Left colon (tissue), 2 donors: Measurements from ENCODE around the gene GALNT18. TPM values are rescaled to one million over a fixed set of nuclear protein-coding genes. Genes with fewer than 3 reads are reported as not detected.

Source experiments
- ATAC-seq: fragments of 200-7000 bp; cut with Tn5 transposase; one replicate; pipeline ENCODE4 v1.9.1; 2020; ENCODE audit warnings: mild to moderate bottlenecking, moderate library complexity
- DNase-seq, 2 donors: peaks; one replicate each; pipeline ENCODE4 v3.0.0-alpha.2; 2020
- intact Hi-C, 2 donors: fragments of 100-400 bp; cut with DNase I in 1 of 2; cut with micrococcal nuclease in 1 of 2; formaldehyde crosslinking; loops; one replicate each; pipeline versions ENCODE4 v1.11.2 to v1.14.0; 2022; cut with DNase I, micrococcal nuclease
- total RNA-seq, 2 donors: library from RNA; stranded (reverse); fragmentation: NEBNext Ultra II Directional; extraction: Animal tissue kit (Norgen Biotek cat#: 25700); gene quantifications; one replicate each; pipeline ENCODE4 v1.2.1, GENCODE V29; 2021
- donor health status: DM: no; HTN: no; CAD: no.
- donor health status: DM: yes; HTN: yes; CAD: no.

Gene GALNT18
- total RNA-seq, 2 donors from 2014 or later, result 3.6 to 5.9 TPM

DNA sequence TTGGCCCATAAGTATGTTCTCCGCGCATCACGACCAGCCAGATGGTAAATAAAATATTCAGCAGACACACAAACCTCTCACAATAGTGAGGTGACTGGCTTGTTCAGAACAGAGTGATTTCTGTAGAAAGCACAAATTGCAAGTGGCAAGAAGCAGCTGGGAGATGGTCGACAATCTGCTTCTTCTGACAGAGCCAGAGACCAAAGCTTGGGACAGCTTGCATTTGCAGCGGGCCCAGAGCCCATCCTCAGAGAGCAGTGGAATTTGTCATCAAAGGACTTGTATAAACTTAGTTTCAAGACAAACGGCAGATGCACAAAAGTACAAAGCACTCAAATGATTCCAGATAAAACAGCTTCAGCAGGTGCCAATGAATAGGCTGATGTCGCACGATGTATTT, 7.6 kb upstream of the GALNT18 start:
- DNase-seq (no peak), ATAC-seq (no peak)
- intact Hi-C loops, result no loop called here

DNA sequence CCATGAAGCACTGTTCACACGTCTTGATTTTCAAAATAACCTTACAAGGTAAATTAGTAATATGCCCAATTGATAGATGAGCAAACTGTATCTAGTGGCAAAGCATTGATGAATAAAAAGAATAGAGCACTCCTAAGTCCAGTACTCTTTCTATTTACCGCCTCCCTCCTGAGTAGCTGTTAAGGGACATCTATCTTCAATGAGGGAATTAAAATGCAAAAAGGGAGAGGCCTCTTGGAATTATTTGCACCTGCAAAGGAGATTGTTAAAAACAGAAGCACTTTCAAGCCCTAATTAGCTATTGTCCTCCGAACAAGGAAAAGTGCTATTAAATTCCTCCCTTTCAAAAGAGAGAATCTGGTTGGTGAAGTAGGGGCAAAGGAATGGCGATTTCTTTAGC, 6.8 kb upstream of the GALNT18 start:
- no peak for DNase-seq
- ATAC-seq, result no peak
- intact Hi-C loops, result no loop called here

DNA sequence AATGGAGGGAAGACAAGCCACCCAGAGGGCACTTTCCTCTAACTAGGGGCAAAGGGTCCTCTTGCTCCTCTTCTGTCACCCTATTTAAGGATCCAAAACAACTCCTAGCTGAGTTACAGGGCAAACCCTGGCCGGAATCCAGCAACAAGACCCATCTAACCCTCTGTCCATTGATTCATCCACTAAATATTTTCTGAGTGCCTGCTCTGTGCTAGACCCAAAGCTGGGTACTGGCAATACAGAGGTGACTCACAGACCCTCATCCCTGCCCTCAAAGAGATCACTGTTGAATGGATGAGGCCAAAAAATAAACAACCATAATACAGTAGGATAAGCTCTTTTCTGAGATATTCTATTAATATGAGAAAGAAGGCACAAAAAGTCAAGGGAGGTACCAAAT, 4.3 kb upstream of the GALNT18 start:
- intact Hi-C loops, result no loop called here
- no peak for DNase-seq
- ATAC-seq, result no peak

DNA sequence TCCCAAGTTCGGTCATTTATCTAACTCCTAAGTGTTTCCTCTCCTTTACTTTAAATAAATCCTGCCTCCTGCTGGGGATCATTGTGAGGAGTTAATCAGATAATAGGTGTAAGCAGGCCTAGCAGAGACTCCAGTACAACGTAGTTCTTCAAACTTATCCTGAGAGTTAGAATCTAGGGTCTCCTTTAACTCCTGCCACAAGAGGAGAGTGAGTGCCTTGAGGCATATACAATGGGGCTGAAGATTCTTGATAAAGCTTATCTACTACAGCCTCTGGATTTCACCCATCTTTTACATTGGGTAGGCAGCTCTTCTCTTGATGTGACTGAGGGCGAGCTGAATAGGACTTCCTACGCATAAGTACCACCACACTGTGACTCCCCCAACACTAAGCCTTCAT, 3.1 kb upstream of the GALNT18 start:
- DNase-seq (no peak), ATAC-seq (no peak)
- intact Hi-C loops, result no loop called here

DNA sequence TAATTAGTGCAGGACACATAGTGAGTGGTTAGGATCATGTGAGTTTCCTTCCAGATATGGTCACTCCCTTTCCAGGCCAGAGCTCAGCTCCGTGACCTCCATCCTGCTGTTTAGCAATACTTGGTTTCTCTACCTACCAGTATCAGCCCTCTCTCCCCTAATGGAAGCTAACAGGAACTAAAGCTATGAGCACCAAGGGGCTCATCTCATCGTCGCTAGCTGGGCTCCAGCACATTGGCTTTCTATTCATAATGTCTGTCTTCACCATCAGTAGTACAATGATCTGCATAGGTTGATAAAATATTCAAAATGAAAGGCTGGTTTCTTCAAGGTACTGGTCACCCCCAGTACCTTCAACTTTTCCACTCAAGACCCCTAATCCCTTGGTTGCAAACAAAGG, 2.4 kb upstream of the GALNT18 start:
- intact Hi-C loops, result no loop called here
- DNase-seq (no peak), ATAC-seq (no peak)

DNA sequence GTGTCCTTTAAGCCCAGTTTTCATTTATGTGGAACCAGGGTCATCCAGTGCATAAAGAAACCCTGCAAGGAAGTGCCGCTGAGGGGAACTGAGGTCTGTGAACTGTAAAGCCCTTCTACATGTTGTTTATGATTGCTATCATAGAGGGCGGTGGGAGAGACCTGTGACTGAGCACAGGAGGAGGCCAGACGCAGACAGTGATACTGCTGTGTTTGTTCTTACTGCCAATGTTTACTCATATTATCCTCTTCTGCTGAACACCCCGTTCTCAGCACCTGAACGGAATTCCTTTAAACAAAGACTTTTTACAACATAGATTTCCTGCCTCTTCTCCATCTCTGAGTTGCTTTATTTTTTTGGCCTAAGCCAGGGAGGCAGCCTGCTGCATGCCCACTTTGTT, 967 bp upstream of the GALNT18 start:
- no peak for ATAC-seq
- intact Hi-C loops, result no loop called here
- peak in 1 of 2 donors; percentile 44 for DNase-seq

DNA sequence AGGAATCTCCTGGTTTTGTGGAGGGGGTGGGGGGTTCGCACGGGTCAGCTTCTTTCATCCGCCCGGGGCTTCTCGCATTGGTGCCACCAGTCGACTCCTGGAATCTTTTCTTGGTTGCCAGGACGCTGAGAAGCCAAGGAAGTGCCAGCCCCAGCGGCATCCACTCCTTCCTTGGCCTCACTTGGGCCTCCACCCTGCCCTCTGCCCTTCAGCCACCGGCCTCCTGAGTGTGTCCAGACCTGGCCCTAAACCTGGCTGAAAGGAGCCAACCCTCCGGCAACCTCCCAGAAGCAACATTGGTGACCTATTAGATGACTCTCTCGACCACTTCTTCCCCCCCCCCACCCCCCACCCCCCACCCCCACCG, 518 bp upstream of the GALNT18 start:
- intact Hi-C loops, result no loop called here
- ATAC-seq, result no peak

DNA sequence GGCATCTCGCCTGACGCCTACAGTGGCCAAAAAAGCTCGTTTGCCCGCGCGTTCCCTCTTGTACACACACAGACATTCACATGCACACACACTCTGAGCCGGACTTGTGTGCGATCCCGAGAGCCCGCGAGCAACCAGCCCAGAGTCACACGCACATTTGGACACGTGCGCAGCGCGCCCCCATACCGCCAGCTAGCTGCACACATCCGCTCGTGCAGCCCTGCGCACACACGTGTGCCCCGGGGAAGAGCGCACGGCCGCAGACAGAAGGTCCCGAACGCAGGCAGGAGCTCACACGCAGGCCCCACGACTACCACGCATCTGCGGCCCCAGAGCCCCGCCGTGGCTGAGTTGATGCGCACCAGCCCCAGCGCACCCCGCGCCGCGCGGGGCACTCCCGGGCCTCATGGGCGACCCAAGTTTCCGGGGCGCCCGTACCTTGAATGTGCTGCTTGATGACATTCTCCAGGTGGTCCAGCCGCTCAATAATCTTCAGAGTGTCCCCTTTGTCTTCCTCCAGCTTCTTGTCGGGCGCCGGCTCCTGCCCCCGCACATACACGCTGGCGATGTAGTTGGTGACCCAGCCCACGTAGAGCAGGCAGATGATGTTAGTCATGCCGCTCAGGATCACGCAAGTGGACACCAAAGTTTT, 758 bp downstream of the GALNT18 start:
- ATAC-seq (peak; percentile 15), DNase-seq (peak; percentile 34 to 39)
- intact Hi-C loops, result no loop called here

More for the DNA sequence above, 518 bp upstream of the GALNT18 start:
- no peak for DNase-seq

DNA sequence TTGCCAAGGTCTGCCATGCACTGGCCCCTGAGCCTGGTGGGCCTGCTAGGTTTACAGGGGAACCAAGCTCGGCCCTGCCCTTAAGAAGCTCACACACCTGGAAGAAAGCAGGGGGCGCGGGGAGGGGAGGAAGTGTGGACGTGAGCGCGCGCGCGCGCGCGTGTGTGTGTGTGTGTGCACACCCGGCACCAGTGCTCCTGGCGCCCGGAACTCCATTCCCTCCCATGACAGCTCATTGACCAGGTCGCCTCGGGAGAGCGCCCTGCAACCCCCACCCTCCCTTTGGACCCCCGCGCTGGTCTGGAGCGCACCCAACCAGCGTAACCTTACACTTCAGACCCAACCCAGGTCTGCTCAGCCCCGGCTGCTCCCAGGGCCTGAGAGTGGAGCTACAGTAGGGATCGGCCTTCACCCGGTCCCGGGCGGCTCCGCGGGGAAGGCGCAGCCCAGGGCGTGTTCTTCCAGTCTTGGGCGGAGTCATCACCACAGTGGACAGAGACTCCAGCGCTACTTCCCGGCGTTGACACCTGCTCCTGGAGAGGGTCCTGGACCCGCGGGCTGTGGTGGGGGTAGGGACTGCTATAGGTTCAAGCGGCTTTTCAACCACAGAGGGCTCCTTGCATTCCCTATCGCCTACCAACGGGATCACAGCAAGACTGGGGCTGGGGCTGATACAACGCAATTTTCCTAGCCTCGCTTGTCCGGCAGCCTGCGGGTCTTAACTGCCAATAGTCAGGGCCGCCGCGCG, 1.5 kb downstream of the GALNT18 start:
- peak; percentile 75 for ATAC-seq
- intact Hi-C loops, result no loop called here

DNA sequence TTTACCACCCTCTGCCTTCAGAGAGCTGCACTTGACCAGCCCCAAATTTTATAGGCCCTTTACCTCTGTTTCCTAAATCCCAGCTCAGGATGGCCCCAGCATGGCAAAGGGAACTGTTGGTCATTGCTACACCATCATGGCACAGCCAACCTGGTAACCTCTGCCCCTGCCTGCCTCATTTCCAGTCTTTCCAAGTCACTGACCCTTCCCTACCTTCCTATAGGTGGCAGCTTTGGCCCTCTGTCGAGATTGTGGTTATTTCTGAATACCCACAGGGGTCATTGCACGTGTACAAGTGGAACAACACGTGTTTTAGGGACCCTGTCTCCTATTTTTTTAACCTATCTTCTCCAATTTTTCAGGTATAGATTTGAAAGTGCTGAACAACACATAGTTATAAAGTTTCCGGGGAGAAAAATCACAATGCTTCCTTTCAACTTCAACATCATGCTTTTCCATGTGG, 2.8 kb downstream of the GALNT18 start:
- intact Hi-C loops, result no loop called here
- ATAC-seq, result no peak
- DNase-seq, result no peak

More for the DNA sequence above, 1.5 kb downstream of the GALNT18 start:
- peak; percentile 76 to 77 for DNase-seq

DNA sequence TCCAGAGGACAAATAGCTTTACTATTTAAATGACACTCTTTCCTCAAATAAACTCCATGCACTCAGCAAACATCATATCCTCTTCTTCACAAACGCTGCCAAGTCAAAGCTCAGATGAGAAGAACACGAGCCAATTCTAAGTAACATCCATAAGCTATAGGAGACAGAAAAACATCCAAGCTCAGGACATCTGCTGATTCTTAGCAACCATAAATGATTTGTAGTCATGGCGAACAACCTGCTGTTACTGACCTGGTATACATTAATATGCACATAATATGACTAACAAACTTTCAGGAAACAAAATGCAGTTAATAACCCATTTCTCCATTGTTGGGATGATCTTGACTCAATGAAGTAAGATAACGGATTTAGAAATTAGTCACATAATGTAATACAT, 6.7 kb downstream of the GALNT18 start:
- ATAC-seq (no peak), DNase-seq (no peak)
- intact Hi-C loops, result no loop called here

DNA sequence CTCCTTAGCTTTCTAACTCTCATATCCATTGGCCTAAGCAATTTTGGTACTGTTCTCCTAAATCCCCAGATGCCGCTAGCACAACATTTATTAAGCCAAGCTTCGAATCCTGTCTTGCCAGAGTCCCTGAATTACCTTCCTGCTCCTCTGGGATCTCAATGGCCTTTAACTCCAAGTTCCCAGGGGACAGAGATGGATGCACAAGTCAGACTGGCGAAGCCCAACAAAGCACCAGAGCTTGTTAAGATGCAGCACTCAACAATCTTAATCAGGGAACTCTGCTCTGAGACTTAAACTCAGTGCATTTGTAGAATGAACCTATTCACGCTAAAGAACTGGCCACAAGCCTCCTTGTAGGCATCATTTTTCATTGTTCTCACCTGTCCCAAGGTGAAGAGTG, 9.4 kb downstream of the GALNT18 start:
- intact Hi-C loops, result no loop called here
- DNase-seq (no peak), ATAC-seq (no peak)

DNA sequence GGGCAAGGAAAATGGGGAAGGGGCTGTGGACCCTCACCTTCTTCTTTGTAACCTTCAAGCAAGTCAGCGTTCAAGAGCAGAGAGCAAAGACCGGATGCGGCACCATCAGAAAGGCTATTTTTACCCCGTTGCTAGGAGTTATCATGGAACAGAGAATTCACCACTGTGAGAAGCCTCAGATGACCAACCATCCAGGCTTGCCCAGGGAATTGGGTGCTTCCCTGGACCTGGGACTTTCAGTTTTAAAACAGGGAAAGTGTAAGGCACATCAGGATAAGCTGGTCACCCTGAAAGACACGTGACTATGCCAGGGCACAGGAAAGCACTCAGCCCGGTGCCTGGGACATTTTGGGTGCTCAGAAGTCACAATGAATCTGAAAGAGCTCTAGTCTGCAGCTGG, 10.4 kb downstream of the GALNT18 start:
- no peak for ATAC-seq
- intact Hi-C loops, result no loop called here
- DNase-seq, result no peak

DNA sequence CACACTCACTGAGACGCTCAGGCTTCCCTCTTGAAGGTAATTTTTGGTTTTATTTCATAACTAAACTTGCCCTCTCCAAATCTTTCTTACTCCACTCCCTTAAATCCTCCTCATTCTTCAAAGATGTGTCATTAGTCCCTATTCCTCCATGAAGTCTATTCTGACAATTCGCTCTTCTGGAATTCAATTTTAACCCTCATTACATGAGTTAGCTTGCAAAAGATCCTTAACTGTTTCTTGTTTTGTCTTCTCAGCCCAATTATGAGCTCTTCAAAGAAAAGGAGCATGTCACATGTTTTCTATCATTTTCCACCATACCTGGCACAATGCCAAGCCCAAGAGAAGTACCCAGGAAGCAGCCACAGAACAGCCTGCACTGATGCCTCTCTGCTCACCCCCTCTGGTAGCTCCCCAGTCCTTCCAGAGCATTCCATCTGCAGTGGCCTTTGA, 13.0 kb downstream of the GALNT18 start:
- intact Hi-C loops, result no loop called here
- DNase-seq, result no peak
- ATAC-seq, result no peak

DNA sequence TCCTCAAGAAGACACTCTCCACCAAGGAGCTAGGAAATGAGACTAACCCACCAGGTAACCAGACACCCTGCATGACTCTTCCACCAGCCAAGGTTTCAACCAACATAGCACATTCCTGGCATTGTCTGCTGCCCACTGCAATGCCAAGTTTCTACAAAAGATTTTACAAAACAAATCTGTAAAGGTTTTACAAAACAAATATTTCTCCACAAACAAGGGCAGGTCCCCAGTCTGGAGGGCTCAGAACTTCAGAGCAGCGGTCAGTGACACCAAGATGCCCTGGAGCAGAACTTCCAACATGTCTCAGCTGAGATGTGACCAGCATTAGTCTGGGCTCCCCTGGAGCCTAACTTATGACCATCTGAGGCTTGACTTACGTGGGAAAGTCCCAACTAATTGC, 14.0 kb downstream of the GALNT18 start:
- ATAC-seq, result no peak
- DNase-seq, result no peak
- intact Hi-C loops, result no loop called here

DNA sequence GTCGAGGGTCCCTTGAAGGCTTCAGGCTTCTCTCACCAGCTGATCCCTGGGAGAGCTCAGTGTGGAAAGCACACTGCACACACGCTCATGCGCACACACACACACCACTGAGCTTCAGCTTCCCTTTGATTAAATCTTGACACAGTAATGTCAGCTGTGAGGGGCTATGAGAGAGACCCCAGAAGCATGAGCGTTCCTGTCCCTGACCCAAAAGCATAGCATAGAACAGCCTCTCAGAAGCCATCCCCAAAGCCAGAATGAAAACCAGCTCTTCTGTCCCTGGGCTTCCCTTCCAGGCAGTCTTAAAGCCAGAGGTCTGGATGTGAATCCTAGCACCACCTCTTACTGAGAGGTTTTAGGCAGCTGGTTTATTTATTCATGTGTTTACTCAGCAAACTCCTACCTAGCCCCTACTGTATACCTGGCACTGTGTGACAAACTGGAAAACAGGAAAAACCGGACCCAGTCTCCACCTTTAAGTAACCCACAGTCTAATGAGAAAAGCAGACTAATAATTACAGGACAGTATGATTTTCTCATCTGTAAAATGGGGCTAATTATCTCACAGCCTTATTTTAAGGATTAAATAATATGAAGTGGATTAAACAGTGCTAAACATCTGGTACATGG, 15.9 kb downstream of the GALNT18 start:
- intact Hi-C loops, result no loop called here
- DNase-seq (no peak), ATAC-seq (no peak)

DNA sequence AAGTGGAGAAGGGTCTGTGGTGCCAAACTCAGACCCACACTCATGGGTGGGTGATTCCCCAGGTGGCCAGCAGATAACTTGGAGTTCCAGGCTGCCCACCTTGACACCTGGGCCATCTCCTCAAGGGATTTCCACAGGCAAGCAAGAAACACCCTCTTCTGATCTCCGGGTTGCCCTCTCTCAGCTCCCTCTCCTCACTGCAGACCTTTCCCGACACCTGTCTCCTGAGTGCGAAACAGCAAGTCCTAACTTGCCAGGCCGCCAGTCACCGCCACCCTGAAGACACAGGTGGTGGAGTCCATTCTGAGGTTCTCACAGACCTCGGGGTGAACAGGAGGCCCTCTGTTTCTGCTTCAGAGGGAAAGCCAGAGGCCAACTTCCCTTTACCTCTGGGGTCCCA, 16.6 kb downstream of the GALNT18 start:
- intact Hi-C loops, result no loop called here
- no peak for ATAC-seq
- no peak for DNase-seq

DNA sequence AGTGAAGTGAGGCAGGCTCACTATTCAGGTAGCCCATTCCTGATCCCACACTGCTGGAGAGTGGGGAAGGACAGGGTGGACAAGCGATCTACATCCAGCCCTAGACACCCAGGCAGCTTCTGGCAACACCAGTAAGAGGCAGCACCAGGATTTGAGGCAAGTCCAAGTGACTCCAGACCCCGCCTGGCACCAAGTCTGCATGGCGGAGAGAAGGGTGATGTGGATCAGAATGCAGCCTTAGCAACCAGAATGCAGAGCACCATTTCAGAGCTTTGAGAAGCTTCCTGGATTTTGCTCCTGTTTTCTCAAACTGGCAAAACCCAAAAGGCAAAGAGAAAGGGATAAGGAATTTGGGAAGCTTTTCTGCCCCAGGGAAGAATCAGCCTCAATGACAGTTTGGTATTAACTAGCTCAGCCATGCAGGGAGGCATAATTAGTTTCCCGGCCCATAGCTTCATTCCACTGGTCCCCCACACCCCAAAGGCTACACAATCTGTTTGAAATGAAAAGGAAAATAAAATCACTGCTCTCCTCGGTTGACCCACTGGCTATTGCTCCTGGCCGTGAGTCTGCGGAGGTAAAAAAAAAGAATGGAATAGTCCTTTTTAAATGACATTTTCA, 17.3 kb downstream of the GALNT18 start:
- ATAC-seq (no peak), DNase-seq (no peak)
- intact Hi-C loops, result no loop called here

DNA sequence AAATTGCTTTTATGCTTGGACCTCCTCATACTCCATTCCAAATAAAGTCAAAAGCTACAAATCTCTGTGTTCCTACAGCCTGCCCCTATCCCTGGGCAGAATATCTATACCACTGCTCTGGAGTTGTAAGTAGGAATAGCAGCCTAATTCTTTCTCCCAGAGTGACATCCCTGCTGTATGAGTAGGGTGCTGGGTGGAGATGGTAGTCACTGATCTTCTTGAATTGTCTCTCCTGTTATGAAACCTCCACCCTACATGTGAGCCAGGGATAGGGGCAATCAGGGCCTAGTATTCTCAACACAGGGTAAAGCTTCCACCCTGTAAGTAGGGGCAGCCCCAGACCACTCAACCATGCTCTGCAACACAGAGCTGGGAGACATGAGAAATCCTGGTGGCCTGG, 19.8 kb downstream of the GALNT18 start:
- DNase-seq (no peak), ATAC-seq (no peak)
- intact Hi-C loops, result no loop called here

DNA sequence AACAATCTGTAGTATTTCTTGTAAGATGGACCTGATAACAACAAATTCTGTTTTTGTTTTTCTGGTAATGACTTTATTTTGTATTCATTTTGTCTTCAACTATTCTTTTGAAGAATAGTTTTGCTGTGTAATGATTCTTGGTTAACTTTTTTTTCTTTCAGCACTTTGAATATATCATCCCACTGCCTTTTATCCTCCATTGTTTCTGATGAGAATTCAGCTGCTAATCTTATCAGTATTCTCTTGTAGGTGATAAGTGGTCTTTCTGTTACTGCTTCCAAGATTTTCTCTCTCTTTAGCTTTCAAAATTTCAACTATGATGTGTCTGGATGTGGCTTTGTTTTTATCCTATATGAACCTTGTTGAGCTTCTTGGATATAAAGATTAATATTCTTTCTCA, 21.5 kb downstream of the GALNT18 start:
- no peak for ATAC-seq
- intact Hi-C loops, result no loop called here

More for the DNA sequence above, 21.5 kb downstream of the GALNT18 start:
- DNase-seq, result no peak
